Measurements from ENCODE around the gene SORL1-AS1.

Gene SORL1-AS1

DNA sequence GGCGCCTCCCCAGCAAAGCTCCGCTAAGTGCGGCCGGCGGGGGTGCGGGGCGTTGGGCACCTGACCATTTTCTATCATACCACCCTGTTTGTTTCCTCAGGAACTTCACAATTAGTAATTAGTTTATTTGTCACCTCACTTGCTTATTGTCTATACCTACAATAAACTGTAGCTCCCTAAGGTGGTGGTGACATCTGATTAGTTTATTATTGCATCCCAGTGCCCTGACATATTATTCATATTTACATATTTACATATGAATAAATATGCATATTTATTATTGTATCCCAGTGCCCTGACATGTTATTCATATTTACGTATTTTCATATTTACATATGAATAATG is 25.4 kb downstream of the SORL1-AS1 start:
- Histone ChIP-seq H4K5ac (ENCODE audit: insufficient read length, low read depth, low read length) (no peak overlapping the region), H2BK20ac (ENCODE audit: low read depth, low read length, poor library complexity, severe bottlenecking) (no peak overlapping the region), H2BK120ac (ENCODE audit: low read depth, low read length, poor library complexity, severe bottlenecking) (no peak overlapping the region), H3K4me2 (ENCODE audit: insufficient read depth, insufficient read length, low read length) (peak overlapping the region; percentile 53), H2BK12ac (ENCODE audit: insufficient read length, low read depth, low read length) (no peak overlapping the region), H3K27me3 (ENCODE audit: insufficient read depth, low read length) (no peaks in the 10 kb centered on the region), H3K79me1 (ENCODE audit: insufficient read depth, low read depth, low read length, poor library complexity, severe bottlenecking) (no peaks in the 10 kb centered on the region), H2BK5ac (ENCODE audit: insufficient read length, low read length) (no peak overlapping the region), H3K79me2 (ENCODE audit: insufficient read depth, low read length) (no peaks in the 10 kb centered on the region; the same call in 1 of the 2 replicates), H4K91ac (ENCODE audit: insufficient read length, low read depth, low read length) (no peak overlapping the region), H3K23me2 (ENCODE audit: insufficient read length, low read depth, low read length, poor library complexity, severe bottlenecking) (peaks cover 5% of the 10 kb centered on the region), H3T11ph (ENCODE audit: low read length) (no peak overlapping the region), H2AFZ (ENCODE audit: low read length) (no peak overlapping the region), H3K9ac (ENCODE audit: extremely low read depth, insufficient read length, low read length) (no peak overlapping the region), H4K20me1 (ENCODE audit: control insufficient read depth, insufficient read depth, insufficient read length) (no peaks in the 10 kb centered on the region), H3K18ac (ENCODE audit: insufficient read length, low read depth, low read length) (no peak overlapping the region), H3K14ac (ENCODE audit: insufficient read depth, low read length) (no peak overlapping the region), H2BK15ac (ENCODE audit: low read depth, low read length) (no peak overlapping the region), H3K4ac (ENCODE audit: low read depth, low read length) (no peak overlapping the region), H3K4me1 (ENCODE audit: insufficient read depth, low read length) (peaks cover 5% of the 10 kb centered on the region; the same call in 1 of the 2 replicates), H3K23ac (ENCODE audit: insufficient read length, low read depth, low read length) (no peak overlapping the region), H3K27ac (ENCODE audit: insufficient read length, low read depth, low read length) (no peak overlapping the region), H3K9me3 (ENCODE audit: control insufficient read depth, low read depth, low read length) (no peaks in the 10 kb centered on the region), H2AK5ac (ENCODE audit: insufficient read length, low read length) (no peak overlapping the region), H4K8ac (replicated peaks; ENCODE audit: insufficient read length, low read depth, low read length) (no peak overlapping the region), H3K56ac (ENCODE audit: insufficient read length, low read depth, low read length) (no peak overlapping the region)
- H3K9me3 Mint-ChIP-seq, result peaks cover 9 to 10% of the 10 kb centered on the region in 2 experiments
- H3K4me1 Mint-ChIP-seq, result peaks cover 14 to 25% of the 10 kb centered on the region in 2 experiments
- H3K27ac Mint-ChIP-seq, result no peak overlapping the region
- no peak for DNase-seq
- TF ChIP-seq, protein P1, sequence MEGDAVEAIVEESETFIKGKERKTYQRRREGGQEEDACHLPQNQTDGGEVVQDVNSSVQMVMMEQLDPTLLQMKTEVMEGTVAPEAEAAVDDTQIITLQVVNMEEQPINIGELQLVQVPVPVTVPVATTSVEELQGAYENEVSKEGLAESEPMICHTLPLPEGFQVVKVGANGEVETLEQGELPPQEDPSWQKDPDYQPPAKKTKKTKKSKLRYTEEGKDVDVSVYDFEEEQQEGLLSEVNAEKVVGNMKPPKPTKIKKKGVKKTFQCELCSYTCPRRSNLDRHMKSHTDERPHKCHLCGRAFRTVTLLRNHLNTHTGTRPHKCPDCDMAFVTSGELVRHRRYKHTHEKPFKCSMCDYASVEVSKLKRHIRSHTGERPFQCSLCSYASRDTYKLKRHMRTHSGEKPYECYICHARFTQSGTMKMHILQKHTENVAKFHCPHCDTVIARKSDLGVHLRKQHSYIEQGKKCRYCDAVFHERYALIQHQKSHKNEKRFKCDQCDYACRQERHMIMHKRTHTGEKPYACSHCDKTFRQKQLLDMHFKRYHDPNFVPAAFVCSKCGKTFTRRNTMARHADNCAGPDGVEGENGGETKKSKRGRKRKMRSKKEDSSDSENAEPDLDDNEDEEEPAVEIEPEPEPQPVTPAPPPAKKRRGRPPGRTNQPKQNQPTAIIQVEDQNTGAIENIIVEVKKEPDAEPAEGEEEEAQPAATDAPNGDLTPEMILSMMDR (conservative IDR thresholded peaks at IDR 0.05), result no peak
- no peak overlapping the region for H3K4me3 Mint-ChIP-seq
- no CpG with 5 or more reads among the region's 8 CpGs for WGBS (ENCODE audit: extremely low coverage, insufficient read length, low lambda C conversion rate)
- H3K27me3 Mint-ChIP-seq (ENCODE audit: low read depth), result peaks cover 24% of the 10 kb centered on the region
- H3K36me3 Mint-ChIP-seq (ENCODE audit: insufficient read depth in 1 of 3, low read depth in 3 of 3), result peaks cover 6 to 17% (median 8%) of the 10 kb centered on the region in 3 experiments
